G401 (cell line): ENCODE results near the gene CAMSAP1. TPM values are rescaled to one million over a fixed set of nuclear protein-coding genes. Genes with fewer than 3 reads are reported as not detected.
"Not testable (repeated sequence)": the region's sequence is repeated elsewhere in the genome, so short reads cannot be mapped to it uniquely, and the experiment has no call there.

ENCODE experiments used
- DNase-seq: peaks from one replicate; pipeline ENCODE4 v3.0.0-alpha.2; 2015; ENCODE audit warnings: low spot score
- in situ Hi-C: cut with HindIII; loops from 2 replicates; pipeline ENCODE4 v1.10.0; 2016; ENCODE audit warnings: low sequenced_read_pairs, mixed read lengths
- total RNA-seq: library from RNA; depleted of rRNA; stranded (reverse); fragments of >200 nt; shearing (Covaris generic); gene quantifications from 2 replicates; pipeline ENCODE4 v1.2.3, GENCODE V29; 2014

The CAMSAP1 gene
- total RNA-seq, 1 experiment from 2014 or later: 19.7 TPM

GRCh38 chr9:135926402-135927194 lies 19.3 kb upstream of the CAMSAP1 start:
- in situ Hi-C loops: no loop called here
- no peak for DNase-seq

DNA sequence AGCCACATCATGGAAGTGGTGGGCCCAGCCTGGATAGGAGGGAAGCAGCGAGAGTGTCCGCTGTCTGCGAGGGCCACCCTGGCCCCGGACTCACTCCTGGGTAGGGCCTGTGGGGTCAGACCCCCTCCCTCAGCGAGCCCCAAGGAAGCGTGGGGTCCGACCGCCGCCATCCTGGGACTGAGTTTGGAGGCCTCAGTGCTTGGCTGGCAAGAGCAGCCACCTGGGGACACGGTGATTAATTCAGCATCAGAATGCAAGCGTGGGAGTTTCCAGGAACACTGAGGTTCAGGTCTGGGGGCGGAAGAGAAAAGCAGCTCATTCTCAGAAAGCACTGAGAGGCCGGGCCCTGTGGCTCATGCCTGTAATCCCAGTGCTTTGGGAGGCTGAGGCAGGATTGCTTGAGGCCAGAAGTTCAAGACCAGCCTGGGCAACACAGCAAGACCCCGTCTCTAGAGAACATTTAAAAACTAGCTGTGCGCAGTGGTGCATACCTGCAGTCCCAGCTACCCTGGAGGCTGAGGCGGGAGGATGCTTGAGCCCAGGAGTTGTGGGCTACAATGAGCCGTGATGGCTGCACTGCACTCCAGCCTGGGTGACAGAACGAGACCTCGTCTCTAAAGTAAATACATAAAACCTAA lies 18.3 kb upstream of the CAMSAP1 start:
- in situ Hi-C loops: no loop called here

DNA sequence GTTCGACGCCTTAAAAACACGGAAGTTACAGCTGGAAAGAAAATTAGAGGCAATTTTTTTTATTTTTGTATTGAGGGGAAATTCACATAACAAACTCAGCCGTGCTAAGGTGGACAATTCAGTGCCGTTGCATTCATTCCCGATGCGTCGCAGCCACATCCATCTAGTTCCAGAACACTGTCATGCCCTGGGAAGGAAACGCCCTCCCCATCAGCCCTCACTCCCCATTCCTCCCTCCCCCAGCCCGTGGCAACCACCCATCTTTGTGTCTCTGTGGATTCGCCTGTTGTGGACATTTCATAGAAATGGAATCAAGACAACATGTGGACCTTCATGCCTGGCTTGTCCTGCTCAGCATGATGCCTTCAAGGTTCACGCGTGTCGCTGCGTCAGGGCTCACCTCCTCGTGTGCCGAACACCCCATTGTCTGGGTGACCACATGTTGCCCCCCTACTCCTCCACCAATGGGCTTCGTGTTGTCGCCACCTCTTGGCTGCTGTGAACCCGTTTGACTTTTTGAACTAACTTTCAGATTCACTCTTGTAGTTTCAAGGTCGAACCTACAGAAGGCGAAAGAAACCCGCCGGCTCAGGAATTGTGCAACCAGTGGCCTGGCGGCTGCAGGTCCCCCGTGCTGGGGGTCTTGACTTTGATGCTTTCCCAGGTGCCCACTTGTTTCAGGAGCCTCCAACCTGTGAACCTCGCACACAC lies 17.4 kb upstream of the CAMSAP1 start:
- DNase-seq: no peak
- in situ Hi-C loops: no loop called here

More for the DNA sequence above, 18.3 kb upstream of the CAMSAP1 start:
- DNase-seq: no peak

GRCh38 chr9:135923508-135923907 lies 16.2 kb upstream of the CAMSAP1 start:
- in situ Hi-C loops: no loop called here
- DNase-seq: no peak

- DNase-seq: no peak
- in situ Hi-C loops: no loop called here
Observed at GRCh38 chr9:135921749-135922310, 14.5 kb upstream of the CAMSAP1 start.

GRCh38 chr9:135920973-135921585 lies 13.7 kb upstream of the CAMSAP1 start:
- DNase-seq: no peak
- in situ Hi-C loops: no loop called here

GRCh38 chr9:135920256-135920930 lies 13.0 kb upstream of the CAMSAP1 start:
- DNase-seq: no peak
- in situ Hi-C loops: no loop called here

- DNase-seq: no peak
- in situ Hi-C loops: no loop called here
Observed at GRCh38 chr9:135919318-135919890, 12.1 kb upstream of the CAMSAP1 start.

DNA sequence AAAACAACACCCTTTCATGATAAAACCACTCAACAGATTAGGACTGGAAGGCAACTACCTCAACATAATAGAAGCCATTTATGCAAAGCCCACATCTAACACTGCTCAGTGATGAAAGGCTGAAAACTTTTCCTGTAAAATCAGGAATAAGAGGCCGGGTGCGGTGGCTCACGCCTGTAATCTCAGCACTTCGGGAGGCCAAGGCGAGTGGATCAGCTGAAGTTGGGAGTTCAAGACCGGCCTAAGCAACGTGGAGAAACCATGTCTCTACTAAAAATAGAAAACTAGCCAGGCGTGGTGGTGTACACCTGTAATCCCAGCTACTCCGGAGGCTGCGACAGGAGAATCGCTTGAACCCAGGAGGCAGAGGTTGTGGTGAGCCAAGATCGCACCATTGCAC lies 8.9 kb upstream of the CAMSAP1 start:
- in situ Hi-C loops, DNase-seq: not testable (repeated sequence)

GRCh38 chr9:135914921-135915320 lies 7.6 kb upstream of the CAMSAP1 start:
- in situ Hi-C loops: no loop called here
- DNase-seq: no peak

- DNase-seq, in situ Hi-C loops: not testable (repeated sequence)
Observed at GRCh38 chr9:135911233-135911632, 3.9 kb upstream of the CAMSAP1 start.

DNA sequence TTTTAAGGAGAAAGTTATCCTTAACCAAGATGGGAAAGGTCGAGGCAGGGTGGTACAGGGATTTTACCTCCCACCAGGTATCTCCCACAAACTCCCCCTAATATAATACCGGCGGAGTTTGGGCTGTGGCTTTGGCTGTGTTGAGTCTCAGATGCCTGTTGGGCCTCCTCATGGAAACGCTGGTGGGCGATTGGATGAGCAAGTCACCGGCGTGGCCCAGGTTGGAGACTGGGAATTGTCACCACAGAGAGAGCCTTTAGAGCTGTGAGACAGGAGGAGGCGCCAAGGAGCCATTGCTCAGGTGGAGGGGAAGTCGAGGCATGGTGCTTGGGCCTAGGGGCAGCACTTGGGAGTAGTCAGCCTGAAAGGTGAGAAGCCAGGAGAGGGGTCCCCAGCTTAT lies 3.4 kb upstream of the CAMSAP1 start:
- DNase-seq: no peak
- in situ Hi-C loops: no loop called here

DNA sequence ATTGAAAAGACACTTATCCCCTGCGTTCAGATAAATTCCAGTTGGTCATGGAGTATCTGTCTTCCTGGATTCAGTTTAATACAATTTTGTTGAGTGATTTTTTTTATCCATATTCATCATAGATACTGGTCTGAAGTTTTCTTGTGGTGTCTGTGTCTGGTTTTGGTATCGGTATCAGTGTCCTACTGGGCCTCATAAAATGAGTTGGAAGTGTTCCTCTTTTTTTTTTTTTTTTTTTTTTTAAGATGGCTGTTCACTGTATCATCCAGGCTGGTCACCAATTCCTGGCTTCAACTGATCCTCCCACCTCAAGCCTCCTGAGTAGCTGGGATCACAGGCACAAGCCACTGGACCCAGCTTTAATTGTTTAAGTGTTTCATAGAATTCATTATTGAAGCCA lies 2.9 kb upstream of the CAMSAP1 start:
- in situ Hi-C loops: no loop called here
- no peak for DNase-seq

DNA sequence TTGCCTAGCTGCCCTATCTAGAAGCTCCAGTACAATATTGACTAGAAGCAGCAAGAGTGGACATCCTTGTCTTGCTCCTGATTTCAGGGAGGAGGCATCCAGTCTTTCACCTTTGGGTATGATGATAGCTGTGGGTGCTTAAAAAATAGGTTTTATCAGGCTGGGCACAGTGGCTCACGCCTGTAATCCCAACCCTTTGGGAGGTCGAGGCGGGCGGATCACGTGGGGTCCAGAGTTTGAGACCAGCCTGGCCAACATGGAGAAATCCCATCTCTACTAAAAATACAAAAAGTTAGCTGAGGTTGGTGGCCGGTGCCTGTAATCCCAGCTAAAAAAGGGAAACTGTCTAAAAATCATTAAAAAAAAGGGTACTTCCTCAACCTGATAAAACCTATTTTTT lies 2.0 kb upstream of the CAMSAP1 start:
- no peak for DNase-seq
- in situ Hi-C loops: no loop called here

DNA sequence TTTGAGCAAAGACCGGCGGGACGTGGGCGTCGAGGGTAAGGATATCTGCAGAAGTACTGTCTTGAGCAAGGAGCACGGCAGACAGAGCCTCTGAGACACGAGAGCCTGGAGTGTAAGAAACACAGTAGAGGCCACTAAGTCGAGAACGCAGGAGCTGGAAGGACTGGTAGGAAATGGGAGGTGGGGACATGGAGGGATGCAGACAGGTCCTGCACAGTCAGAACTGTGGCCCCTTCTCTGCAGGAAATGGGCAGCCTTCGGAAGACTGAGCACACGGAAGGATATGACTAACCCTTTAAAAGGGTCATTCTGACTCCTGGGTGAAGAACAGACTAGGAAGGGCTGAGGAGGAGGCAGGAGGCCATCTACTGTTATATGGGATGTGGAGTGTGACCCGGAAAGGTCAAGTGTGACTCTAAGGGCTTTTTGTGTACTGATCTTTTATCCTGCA lies 1.4 kb upstream of the CAMSAP1 start:
- in situ Hi-C loops: no loop called here
- no peak for DNase-seq

GRCh38 chr9:135908093-135908753 lies 877 bp upstream of the CAMSAP1 start:
- no peak for DNase-seq
- in situ Hi-C loops: no loop called here

GRCh38 chr9:135907006-135907430 lies 328 bp downstream of the CAMSAP1 start:
- no peak for DNase-seq
- in situ Hi-C loops: no loop called here
